NCI-H69 (cell line): ENCODE results near the gene PAX7.
"Not testable (repeated sequence)": the region's sequence is repeated elsewhere in the genome, so short reads cannot be mapped to it uniquely, and the experiment has no call there.

Experiments
- DNase-seq: peaks from one replicate; lab custom pipeline; 2025; lab: John Stamatoyannopoulos, UW

The PAX7 gene

DNA sequence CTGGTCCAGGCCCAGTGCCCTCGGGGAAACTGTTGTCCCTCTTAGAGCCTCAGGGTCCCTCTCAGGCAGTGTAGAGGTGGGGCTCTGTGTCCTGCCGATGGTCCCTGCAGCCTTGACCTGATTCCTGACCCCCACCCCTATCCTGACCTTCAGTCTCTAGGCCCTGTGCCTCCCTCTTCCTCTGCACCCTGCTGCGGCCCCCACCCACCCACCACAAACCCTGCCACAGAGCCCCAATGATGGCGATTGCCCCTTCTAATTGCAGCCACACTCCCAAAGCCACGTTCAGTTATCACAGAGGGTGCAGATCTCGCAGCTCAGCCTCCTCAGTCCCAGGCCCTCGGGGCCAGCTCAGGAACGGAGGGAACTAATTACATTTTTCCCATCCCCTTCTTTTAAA is 99.7 kb downstream of the PAX7 start:
- no peak for DNase-seq

DNA sequence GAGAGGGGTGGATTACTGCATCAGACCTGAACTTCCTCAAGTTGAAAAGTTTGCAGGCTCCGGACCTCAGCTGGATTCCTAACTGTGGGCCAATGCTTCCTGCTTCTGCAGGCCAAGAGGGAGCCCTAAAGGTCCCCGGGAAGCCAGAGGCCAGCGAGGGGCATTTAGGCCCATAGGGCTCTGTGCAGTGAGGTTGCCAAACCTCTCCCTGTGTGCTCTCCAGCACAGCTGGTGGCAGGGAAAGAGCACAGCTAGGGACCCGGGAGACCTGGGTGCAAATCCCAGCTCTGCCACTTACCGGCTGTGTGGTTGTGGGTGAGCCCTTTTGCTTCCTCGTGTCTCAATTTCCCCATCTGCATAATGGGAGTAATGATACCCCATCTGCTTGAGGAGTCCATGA is 100.5 kb downstream of the PAX7 start:
- no peak for DNase-seq

DNA sequence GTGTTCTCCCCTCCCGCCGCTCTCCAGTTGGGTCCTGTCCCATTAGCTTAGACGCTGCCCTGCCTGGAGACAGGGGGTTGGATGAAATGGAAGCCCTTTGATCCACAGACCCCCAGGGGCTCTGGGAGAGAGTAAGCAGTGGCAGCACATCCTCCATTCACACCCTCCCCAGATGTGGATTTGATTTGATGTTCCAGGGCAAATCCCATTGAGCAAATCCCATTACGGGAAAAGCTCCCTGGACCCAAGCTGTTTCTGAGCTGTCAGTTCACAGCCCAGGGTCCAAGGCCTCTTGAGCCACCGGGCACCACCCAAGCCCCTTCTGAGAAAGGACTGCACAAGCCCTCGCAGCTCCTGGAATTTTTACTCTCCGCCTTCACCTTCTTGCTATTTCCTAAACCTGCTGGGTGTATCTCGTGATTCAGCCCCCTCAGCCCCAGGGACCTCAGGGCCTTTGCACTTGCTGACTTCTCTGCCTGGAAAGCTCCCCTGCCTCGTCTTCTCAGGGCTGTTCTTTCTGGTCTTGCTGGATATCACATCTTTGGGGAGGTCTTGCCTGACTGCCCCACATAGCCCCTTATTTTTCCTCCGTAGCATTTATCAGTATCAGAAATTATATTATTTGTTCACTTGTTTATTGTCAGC is 101.1 kb downstream of the PAX7 start:
- no peak for DNase-seq

DNA sequence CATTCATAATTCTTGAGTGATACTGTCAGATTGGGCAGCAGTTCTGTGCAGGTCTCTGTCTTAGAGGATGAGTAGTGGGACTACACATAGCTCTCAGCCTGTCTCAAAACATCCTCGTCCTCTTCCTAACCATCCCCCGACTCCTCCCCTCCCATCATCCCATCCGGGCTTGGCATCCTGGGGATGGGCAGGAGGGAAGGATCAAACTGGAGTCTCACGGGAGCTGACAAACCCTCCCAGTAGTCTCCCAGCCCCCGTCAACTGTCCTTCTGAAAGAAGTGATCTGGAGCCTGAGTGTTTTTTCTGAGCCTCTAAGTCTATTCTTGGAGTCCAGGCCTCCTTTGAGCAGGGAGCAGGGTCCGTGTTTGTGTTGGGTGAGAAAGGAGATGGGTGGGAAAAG is 102.0 kb downstream of the PAX7 start:
- no peak for DNase-seq

DNA sequence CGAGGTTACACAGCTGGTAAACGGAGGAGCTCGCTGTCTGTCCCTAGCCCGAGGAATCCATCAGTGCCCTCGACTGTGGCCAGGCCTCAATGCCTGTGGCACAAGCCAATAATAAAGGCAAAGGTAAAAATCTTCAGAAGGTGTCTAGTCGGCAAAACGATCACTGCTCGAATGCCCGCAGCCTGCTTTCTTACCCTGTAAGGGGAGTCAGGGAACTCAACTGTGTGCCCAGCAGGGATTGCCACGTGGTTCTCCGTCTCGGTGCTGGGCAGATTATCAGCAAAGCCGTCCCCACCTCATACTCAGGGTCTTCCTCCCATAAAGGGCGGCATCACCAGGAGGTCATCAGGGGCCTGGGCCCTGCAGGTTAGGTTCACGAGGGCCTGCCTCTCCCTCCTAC is 103.4 kb downstream of the PAX7 start:
- DNase-seq: no peak

DNA sequence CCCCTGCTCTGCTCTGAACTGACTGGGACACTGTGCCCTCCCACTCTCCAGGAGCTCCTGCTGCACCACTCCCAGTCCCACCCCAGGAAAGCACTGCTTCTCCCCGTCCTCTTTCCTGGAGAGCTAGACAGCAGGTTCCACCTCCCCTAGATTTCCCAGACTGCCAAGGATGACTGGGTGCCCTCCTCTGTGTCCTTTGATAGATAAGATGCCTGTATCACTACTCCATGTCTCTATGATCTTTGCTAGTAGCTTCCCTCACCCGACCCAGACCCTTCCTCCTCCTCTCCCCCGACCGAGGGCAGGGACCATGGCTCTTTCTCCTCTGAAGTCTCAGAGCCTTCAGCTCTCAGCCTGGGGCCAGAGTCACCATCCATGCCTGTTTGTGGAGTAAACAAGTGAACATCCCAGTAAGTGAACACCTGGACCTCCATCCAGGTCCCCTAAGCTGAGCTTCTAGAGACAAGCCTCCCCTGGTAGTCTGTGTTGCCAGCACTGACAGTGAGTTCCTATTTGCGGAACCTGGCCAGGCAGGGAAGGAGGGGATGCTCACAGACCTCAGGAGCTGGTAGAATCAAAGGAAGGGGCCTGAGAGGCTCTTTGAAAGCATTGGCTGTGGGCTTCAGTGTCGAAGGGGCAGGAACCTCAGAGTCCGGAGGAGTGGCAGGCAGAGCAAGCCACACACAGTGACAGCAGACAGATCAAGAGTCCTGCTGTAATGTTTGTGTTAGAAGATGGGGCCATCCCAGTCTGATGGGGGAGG is 104.0 kb downstream of the PAX7 start:
- DNase-seq: no peak

DNA sequence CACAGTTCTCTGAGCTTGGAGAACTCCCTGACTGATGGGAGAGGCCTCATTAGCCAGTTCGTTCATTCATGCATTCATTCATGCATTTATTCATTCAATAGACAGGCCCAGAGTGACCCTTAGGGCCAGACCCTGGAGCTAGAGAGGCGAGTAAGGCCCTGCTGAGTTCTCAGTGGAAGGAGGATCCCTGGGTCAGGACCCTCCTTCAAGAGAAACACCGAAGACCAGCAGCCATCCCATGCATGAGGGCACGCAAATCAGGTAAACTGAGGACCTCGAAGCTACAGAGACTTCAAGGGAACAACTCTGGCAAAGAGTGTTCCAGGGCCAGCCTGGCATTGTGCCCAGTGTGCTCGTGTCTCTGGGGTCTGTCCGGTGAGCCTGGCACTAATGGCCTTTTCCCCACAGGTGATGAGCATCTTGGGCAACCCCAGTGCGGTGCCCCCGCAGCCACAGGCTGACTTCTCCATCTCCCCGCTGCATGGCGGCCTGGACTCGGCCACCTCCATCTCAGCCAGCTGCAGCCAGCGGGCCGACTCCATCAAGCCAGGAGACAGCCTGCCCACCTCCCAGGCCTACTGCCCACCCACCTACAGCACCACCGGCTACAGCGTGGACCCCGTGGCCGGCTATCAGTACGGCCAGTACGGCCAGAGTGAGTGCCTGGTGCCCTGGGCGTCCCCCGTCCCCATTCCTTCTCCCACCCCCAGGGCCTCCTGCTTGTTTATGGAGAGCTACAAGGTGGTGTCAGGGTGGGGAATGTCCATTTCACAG is 104.8 kb downstream of the PAX7 start:
- DNase-seq: no peak

DNA sequence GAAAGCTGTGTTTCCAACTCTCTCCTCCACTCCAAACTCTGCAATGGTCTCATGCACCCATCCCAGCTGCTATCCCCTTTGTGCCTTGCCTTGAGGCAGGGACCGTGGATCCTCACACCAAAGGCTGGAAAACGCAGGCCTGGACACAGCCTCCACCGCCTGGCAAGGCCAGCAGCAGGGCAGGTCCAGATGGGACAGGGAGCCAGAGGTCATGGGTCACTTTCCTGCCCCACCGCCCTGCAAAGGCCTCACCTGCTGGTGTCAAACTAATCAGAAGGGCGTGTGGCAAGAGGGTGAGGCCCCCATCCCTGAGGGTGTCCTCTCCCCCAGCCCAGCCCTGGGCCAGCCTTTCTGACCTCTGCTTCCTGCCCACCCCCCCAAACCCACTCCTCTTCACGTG is 106.3 kb downstream of the PAX7 start:
- no peak for DNase-seq

DNA sequence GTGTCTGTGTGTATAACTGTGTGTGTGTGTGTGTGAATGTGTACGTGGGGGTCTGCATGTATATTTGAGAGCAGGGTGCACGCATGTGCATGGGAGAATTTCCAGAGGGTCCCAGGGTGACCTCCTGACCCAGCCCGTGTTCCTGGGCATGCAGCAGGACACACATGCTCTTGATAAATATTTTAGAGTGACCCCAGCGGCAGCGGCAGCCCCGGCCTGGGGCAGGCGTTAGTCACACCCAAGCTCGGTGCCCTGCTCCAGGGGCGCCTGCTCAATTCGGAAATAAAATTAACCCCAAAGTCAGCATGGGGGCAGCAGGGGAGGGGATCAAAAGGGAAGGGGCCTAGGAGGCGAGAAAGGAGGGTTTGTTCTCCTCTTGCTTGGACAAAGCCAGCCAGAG is 107.5 kb downstream of the PAX7 start:
- no peak for DNase-seq

DNA sequence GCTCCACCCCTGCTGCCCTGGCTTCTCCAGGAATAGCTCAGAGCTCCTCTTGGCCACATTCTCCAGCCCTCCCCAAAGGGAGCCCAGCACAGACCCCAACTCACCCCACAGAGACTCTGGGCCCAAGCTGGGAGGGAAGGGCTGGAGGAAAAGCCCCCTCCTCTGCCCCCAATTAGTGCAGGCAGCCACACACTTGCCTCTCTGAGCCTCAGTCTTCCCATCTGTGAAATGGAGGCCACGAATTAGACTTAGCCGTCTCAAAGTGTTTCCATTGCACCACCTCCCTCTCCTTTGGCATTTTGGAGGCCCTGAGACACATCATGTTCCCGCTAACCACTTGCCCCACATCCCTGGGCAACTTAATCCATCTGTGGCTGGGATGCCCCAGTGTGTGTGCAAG is 108.0 kb downstream of the PAX7 start:
- no peak for DNase-seq

DNA sequence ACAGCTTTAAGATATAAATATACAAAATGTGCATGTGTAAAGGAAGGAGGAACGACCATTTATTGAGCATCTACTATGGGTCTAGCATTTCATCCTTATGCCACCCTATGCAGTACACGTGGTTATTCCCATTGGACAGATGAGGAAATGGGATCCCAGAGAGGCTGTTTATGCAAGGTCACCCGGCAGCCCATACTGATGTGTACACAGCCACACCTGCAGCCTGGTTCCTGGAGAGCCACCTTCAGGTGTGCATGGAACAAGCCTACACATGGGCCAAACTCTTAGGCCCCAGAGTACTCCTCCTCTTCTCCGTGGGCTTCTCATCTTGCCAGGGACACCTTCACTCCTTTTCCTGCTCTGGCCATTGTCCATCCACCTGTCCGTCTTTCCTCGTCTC is 108.8 kb downstream of the PAX7 start:
- DNase-seq: no peak

DNA sequence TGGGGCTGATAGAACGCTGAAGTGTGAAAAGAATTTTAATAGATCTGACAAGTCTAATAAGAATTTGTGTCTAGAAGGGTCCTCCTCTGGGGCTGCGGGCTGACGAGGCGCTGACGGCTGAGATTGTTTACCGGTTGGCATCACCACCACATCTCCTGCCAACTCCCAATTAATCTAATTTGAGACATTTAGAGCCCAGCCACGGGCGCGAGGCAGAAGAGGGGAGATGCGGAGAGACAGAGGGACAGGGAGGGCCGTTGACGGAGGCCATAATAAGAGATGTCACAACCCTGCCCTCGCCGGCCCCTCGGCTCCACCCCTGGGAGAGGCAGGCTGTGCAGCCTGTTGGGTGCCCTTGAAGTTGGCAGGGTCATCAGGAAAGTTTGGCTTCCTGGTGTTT is 109.3 kb downstream of the PAX7 start:
- no peak for DNase-seq

DNA sequence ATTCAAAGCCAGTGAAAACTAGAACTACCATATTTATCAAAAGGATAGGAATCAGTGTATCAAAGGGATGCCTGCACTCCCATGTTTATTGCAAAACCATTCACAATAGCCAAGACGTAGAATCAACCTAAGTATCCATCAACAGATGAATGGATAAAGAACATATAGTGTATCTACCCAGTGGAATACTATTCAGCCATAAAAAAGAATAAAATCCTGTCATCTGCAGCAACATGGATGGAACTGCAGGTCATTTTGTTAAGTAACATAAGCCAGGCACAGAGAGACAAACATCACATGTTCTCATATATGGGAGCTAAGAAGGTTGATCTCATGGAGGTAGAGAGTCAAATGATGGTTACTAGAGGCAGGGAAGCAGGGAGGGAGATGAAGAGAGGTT is 110.0 kb downstream of the PAX7 start:
- no peak for DNase-seq

DNA sequence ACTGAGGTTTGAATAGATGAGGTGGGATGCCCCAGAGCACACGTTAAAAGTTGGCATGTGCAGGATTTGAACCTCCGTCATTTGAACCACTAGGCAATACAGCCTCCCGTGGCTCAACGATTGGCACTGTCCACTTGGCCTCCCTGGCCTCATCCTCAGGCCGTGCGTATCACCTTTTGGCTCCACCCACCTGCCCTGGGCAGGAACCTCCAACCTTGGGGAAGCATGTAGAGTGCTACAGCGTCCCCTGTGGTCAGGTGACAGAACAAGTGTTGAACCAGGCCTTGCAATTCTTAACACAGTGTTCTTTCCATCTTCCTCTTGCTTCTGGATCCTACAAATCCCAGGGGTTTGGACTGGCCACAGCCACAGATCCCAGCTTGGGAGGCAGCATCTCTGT is 112.6 kb downstream of the PAX7 start:
- no peak for DNase-seq

DNA sequence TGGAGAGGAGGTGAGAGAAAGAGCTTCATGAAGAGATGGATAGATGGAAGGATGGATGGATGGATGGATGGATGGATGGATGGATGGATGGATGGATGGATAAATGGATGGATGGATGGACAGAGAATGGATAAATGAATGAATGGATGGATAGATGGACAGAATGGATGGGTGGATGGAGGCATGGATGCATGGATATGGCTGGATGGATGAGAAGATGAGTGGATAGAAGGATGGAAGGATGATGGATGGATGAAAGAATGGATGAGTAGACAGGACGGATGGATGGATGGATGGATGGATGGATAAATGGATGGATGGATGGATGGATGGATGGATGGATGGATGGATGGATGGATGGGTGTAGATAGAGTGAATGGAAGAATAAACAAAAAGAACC is 113.7 kb downstream of the PAX7 start:
- DNase-seq: not testable (repeated sequence)

DNA sequence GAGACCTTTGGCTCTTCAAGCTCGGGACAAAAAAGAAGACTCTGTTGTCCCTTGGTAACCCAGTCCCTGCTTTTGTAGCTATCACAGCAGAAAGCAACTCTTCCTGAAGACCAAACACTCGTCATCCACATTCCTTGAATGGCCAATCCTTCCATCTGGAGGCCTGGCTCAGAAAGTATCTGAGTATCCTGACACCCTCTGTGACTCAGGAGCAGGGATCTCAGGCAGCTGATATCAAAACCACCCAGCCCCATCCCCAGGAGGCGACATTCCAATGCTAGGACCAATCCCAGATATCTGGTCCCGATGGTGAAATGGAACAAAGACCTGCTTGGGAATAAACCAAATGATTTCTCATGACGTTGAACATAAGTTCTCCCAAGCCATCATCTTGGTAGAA is 116.3 kb downstream of the PAX7 start:
- no peak for DNase-seq

DNA sequence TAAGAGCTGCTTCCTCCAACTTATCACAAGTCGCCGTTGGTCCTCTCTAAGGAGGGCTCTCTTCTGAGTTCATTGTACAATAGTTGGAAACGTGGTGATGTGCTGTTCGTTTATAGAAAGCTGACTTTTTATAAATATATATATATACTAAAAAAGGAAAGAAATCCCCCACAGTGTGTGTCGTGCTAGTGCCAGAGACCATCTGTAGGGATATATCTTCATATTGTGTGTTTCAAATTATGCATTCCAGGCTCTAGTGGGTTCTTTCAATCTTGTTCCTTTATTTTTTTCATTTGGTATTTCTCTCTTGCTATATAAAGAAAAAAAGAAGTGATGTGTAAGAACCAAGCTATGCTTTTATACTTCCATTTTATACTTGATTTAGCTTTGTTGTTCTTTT is 117.0 kb downstream of the PAX7 start:
- no peak for DNase-seq

DNA sequence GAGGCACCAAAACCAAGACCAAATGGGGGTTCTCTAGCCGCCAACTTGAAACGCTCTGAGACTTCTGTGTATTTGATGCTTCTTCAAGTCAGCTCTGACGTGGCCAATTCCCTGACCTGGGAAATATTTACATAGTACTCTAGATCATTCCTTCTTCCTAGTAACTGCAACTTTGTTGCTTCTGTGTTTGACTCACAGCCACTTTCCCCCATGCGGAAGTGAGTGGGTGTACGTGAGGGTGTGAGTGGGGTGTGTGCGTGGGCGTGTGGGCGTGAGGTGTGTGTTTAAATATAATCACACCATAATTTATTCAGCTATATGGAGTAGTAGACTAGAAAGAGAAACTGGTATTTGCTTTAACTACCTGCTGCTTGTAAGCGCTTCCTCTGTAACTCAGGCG is 117.8 kb downstream of the PAX7 start:
- DNase-seq: no peak

DNA sequence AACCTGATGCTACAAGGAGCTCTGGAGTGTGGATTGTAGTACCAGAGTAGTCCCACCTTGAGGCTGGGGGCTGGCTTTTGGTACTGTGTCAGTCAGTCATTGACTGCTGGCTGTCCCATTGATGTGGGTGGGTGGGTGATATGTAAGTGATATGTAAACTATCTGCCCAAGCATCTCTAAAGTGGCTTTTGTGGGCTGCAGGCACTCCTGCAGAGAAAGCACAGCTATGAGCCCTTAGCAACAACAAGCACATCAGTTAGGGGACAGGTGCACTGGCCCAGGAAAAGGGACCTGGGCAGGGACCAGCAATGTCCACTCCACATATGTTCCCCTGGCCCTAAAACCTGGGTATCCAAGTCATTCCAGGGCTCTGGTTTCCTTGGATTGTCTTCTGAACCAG is 118.9 kb downstream of the PAX7 start:
- DNase-seq: no peak

DNA sequence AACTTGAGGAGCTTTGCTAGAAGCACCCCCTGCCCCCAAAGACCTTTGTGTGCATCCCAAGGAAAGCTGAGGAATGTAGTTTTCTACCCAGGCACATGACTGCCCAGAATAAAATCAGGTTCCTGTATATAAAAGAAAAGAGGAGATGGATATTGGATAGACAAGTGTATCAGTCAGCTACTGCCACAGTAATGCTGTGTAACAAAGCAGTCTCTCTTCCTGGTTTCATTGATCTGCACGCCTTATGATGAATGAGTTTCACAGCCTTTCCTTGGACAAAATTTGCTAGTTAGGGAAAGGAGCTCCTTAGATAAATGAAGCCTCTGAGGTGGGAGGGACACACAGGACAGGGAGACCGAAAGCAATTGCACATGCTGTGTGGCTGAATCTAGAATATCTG is 120.0 kb downstream of the PAX7 start:
- DNase-seq: no peak

DNA sequence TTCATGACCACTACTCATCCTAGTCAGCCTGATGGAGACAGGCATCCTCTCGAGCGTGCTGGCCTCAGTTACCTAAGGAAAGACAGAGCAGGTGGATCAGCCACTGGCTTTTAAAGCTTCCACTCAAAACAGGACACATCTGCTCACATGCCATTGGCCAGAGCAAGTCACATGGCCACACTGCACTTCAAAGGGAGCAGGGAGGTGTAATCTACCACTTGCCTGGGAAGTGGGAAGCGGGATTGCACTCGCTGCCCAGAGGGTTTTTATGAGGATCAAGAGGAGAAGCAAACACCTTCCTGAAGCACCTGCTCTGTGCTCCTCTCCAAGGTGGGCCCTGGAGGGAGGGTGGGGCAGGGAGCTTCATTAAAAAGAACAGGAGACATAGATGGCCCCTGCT is 120.8 kb downstream of the PAX7 start:
- no peak for DNase-seq

DNA sequence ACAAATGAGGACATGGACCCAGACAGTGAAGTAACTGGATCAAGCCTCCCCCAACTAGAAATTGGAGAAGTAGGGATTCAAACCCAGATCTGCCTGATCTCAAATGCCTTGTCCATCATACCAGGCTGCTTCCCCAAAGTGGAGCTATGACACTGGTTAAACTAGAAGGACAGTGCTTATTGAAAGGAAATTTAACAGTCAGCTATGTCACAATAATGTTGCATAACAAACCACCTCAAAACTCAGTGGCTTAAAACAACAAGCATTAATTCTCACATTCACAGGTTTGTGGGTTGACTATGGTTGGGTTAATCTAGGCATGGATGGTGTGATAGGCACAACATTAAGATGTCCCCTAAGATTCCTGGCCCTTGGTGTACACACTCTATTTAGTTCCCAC is 121.8 kb downstream of the PAX7 start:
- no peak for DNase-seq

DNA sequence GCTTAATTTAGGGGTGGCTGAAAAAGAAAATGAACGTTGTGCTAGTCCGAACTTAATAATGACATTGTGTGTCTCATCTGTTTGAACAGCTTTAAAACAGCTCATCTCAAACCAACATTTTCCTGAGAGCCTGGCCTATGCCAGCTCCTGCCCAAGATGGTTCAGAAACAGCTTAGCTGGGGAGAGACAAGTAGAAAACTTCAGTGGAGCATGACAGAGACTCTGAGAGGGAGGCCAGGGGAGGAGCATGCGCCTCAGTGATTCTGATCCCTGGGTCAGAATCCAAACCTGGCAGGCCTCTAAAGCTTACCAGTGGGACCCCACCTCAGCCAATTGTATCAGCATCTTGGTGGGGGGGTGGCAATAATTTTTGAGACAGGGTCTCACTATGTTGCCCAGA is 129.5 kb downstream of the PAX7 start:
- no peak for DNase-seq
